ENCODE data around the gene VAV3. TPM values are rescaled to one million over a fixed set of nuclear protein-coding genes. Genes with fewer than 3 reads are reported as not detected.

Gene VAV3
- total RNA-seq, 1 donor from 2014 or later, result 0.12 TPM

DNA sequence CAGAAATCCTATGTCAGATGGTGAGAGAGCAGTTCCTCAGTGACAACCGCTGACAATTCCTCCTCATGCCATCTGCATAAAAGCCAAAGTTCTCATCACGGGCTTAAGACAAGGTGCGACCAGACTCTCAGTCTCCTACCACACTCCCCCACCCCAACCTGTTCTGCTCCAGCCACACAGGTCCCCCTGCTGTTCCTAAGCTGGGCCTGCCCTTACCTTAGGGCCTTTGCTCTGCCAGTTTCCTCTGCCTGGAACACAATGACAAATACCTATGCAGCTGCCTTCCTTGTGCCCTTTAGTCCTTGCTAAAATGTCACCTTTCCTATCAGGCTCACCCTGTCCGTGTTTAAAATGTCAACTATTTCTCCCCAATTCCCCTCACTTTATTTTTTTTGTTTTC, 441.9 kb downstream of the VAV3 start:
- no peak overlapping the region for H3K4me3 Mint-ChIP-seq (ENCODE audit: unreplicated experiment)
- H3K4me1 Mint-ChIP-seq (ENCODE audit: low read depth), result no peaks in the 10 kb centered on the region
- TF ChIP-seq CTCF (IDR thresholded peaks at IDR 0.05), result no peak
- H3K27ac Mint-ChIP-seq (ENCODE audit: unreplicated experiment), result no peak overlapping the region
- no peaks in the 10 kb centered on the region for H3K36me3 Mint-ChIP-seq (ENCODE audit: low read depth)
- H3K9me3 Mint-ChIP-seq (ENCODE audit: low read depth), result peaks cover 3% of the 10 kb centered on the region
- peaks cover 4% of the 10 kb centered on the region for H3K27me3 Mint-ChIP-seq (ENCODE audit: low read depth)
- no peak for DNase-seq (ENCODE audit: low spot score)

Small RNAs within 50 kb of the gene (microRNA-seq; reads per million reads assigned to microRNA genes)
- gene MIR7852 (ENCODE audit: borderline number of aligned reads), result not detected

Other genes starting within 250 kb of the VAV3 start
- 40.9 to 43.4 TPM (median 42.7 TPM) in 3 replicates for gene SLC25A24, start 235.2 kb upstream of the VAV3 start, total RNA-seq